Measurements from ENCODE around the gene TENT5C. TPM values are rescaled to one million over a fixed set of nuclear protein-coding genes. Genes with fewer than 3 reads are reported as not detected.

Gene TENT5C
- total RNA-seq, 1 experiment from 2014 or later, result 1.4 TPM

DNA sequence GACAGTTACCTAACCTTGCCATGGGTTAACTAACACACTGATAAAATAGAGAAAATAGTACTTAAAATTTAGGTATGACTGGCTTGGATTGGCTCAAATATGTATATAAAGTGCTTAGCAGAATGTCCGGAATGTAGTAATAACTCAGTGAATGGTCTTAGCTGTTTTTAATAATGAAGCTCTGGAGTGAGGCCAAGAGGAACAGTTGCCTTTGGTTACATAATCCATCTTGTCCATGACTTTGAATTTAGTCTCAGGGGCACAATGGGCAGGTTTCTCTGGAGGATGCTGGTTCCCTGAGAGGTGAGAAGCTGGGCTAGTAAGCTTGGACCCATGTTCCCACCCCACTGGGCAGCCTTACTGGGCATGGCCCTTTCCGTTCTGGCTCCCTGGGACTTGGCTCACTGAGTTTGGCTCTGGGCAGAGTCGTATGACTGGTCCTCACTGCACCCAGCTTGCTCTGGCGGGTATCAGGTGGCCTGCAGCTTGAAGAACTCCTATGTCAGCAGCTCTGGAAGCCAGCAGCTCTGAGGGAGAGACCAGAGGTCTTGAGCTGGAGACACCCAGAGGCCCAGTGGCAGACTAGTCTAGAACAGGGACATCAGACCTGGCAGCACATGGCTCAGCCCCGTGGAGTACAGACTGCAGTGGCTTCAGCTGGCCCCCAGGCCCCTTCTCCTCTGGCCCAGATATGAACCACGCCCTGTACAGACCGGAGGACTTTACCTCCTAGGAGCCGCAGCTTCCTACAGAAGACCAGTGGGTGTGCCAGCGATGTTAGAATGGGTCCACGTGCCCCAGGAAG is 40.4 kb downstream of the TENT5C start:
- H3K9me2 ChIP-seq (ENCODE audit: insufficient read depth), result no peaks in the 10 kb centered on the region
- H3K27me3 ChIP-seq (ENCODE audit: insufficient read depth, low read length), result no peaks in the 10 kb centered on the region
- DNase-seq (ENCODE audit: low read depth, low spot score), result no peak
- no peaks in the 10 kb centered on the region for H3K79me2 ChIP-seq (ENCODE audit: insufficient read depth, low read length)
- no TSS peak for BruUV-seq (replicated peaks)
- no peak overlapping the region for H3K27ac ChIP-seq (ENCODE audit: low read depth, low read length)
- H3K4me2 ChIP-seq (ENCODE audit: low read length), result no peak overlapping the region
- intact Hi-C loops (cut with micrococcal nuclease), result no loop called here
- H4K20me1 ChIP-seq (ENCODE audit: insufficient read depth), result no peaks in the 10 kb centered on the region
- CTCF ChIA-PET, result no interaction called here
- RAD21 ChIA-PET (ENCODE audit: low non-redundant PET in 1 of 2, low total read pairs in 2 of 2, uncharacterized antibody in 2 of 2, unreplicated experiment in 2 of 2), result no interaction called here
- H3K9me3 ChIP-seq (ENCODE audit: control insufficient read depth in 1 of 2, insufficient read depth in 1 of 2, low read depth in 1 of 2, low read length in 2 of 2), result no peaks in the 10 kb centered on the region
- no peak for TF ChIP-seq SP1 (IDR thresholded peaks at IDR 0.05; ENCODE audit: low read depth)
- TF ChIP-seq FOSL1 (IDR thresholded peaks at IDR 0.05; ENCODE audit: low read depth), result no peak
- TF ChIP-seq EZH2phosphoT487 (IDR thresholded peaks at IDR 0.05; ENCODE audit: borderline replicate concordance), result no peak
- no peak for TF ChIP-seq POLR2AphosphoS5 (IDR thresholded peaks at IDR 0.05; ENCODE audit: low read depth, low read length)
- TF ChIP-seq, protein P1, sequence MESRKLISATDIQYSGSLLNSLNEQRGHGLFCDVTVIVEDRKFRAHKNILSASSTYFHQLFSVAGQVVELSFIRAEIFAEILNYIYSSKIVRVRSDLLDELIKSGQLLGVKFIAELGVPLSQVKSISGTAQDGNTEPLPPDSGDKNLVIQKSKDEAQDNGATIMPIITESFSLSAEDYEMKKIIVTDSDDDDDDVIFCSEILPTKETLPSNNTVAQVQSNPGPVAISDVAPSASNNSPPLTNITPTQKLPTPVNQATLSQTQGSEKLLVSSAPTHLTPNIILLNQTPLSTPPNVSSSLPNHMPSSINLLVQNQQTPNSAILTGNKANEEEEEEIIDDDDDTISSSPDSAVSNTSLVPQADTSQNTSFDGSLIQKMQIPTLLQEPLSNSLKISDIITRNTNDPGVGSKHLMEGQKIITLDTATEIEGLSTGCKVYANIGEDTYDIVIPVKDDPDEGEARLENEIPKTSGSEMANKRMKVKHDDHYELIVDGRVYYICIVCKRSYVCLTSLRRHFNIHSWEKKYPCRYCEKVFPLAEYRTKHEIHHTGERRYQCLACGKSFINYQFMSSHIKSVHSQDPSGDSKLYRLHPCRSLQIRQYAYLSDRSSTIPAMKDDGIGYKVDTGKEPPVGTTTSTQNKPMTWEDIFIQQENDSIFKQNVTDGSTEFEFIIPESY (IDR thresholded peaks at IDR 0.05; ENCODE audit: extremely low read depth, insufficient replicate concordance, low read length), result no peak
- TF ChIP-seq RAD21 (IDR thresholded peaks at IDR 0.05; ENCODE audit: low read depth), result no peak
- TF ChIP-seq, protein P2, sequence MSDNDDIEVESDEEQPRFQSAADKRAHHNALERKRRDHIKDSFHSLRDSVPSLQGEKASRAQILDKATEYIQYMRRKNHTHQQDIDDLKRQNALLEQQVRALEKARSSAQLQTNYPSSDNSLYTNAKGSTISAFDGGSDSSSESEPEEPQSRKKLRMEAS (IDR thresholded peaks at IDR 0.05), result no peak
- TF ChIP-seq SRF (IDR thresholded peaks at IDR 0.05; ENCODE audit: low read depth), result no peak
- no peak for TF ChIP-seq ZFX (IDR thresholded peaks at IDR 0.05)
- no peak overlapping the region for H3K9ac ChIP-seq (ENCODE audit: low read length)
- no peak overlapping the region for H2AFZ ChIP-seq (ENCODE audit: low read depth, low read length, poor library complexity, severe bottlenecking)
- ATAC-seq, result no peak
- no peak overlapping the region for H3K4me3 ChIP-seq (replicated peaks in 1 of 2; ENCODE audit: low read depth in 1 of 2, low read length in 2 of 2)
- no peaks in the 10 kb centered on the region for H3K36me3 ChIP-seq (ENCODE audit: control insufficient read depth in 1 of 2, insufficient read depth in 2 of 2, low read length in 2 of 2)
- H3K4me1 ChIP-seq (ENCODE audit: control insufficient read depth in 1 of 2, insufficient read depth in 2 of 2, low read length in 2 of 2), result no peaks in the 10 kb centered on the region
- POLR2A ChIA-PET, result no interaction called here
